Activated CD8-positive, alpha-beta T cell treated with anti-CD3 and anti-CD28 coated beads for 36 hours (primary cell): ENCODE results near the gene AGFG2. TPM values are rescaled to one million over a fixed set of nuclear protein-coding genes. Genes with fewer than 3 reads are reported as not detected.
"Not testable (repeated sequence)": the region's sequence is repeated elsewhere in the genome, so short reads cannot be mapped to it uniquely, and the experiment has no call there.

Source experiments
- ATAC-seq: fragments of 200-7000 bp; cut with Tn5 transposase; one replicate; pipeline ENCODE4 v1.10.0; 2021; ENCODE audit warnings: mild to moderate bottlenecking, moderate library complexity
- CTCF ChIA-PET: fragments of 350-600 bp; sonication (Branson Sonifier 250); formaldehyde crosslinking; loops from one replicate; lab custom pipeline; 2021; ENCODE audit warnings: antibody characterized with exemption; lab: Charles Lee
- POLR2A ChIA-PET: fragments of 350-600 bp; sonication (Branson Sonifier 250); formaldehyde crosslinking; loops from one replicate; lab custom pipeline; 2021; ENCODE audit warnings: antibody characterized with exemption; lab: Charles Lee
- DNase-seq: peaks from one replicate; pipeline ENCODE4 v3.0.0-alpha.2; 2020
- H3K27ac Mint-ChIP-seq: one replicate; pipeline ENCODE4 v1.8.0; 2021; ENCODE audit warnings: mild to moderate bottlenecking, mixed read lengths
- H3K27me3 Mint-ChIP-seq: one replicate; pipeline ENCODE4 v1.8.0; 2021; ENCODE audit warnings: mixed read lengths
- H3K36me3 Mint-ChIP-seq: one replicate; pipeline ENCODE4 v1.8.0; 2021; ENCODE audit warnings: low read depth, mixed read lengths
- H3K4me1 Mint-ChIP-seq: one replicate; pipeline ENCODE4 v1.8.0; 2021; ENCODE audit warnings: low read depth, mixed read lengths
- H3K4me3 Mint-ChIP-seq: one replicate; pipeline ENCODE4 v1.8.0; 2021; ENCODE audit warnings: mild to moderate bottlenecking, moderate library complexity, mixed read lengths
- H3K9me3 Mint-ChIP-seq: one replicate; pipeline ENCODE4 v1.8.0; 2021; ENCODE audit warnings: mixed read lengths
- intact Hi-C: fragments of 100-400 bp; cut with micrococcal nuclease; formaldehyde crosslinking; loops from one replicate; pipeline ENCODE4 v1.10.0; 2022
- total RNA-seq, 2 experiments: library from RNA; stranded (reverse); gene quantifications; one replicate each; pipeline ENCODE4 v1.2.3, GENCODE V29; 2021
- TF ChIP-seq, protein P1 (sequence below): fragments of 200-600 bp; IDR thresholded peaks from one replicate; pipeline ENCODE4 v1.8.0; 2022; ENCODE audit warnings: antibody characterized with exemption, mild to moderate bottlenecking

AGFG2 gene
- total RNA-seq, 2 experiments from 2014 or later, result 45.6 to 45.8 TPM

DNA sequence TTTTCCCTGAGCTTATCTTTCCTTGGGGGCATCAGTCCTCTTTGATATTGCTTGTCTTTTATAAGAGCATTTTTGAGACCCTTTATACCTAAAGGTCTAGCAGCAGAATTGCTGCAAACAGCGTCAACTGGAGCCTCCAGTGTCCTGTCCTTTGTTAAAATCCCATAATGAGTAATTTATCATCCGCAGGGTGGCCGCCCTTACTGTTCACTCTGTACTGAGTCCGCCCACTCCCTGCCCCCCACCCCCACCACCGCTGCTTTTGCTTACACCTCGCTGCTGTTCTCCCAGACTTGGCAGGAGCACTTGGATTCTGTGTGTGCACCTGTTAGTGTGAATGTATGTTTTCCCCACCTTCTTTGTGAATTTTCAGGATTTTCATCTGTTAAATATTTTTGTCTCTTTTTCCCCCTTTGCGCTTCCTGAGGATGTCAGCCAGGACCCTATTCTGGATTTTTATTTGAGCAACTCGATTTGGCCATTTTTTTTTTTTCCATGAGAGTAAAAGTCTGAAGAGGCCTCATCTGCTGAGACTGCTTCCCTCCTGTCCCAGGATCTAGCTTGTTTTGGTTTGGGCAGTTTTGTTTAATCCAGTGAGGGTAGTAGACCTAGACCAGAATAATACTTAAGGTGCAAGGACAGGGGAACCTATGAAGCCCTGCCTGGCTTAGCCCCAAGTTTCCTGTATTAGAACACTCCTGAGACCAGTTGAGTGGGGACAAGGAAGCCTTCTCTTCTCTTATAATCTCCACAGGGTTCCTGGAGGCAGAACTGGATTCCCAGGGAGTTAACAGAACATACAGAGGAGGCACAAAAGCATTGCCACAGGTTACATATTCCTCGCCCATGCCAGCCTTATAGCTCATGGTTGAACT is 8.2 kb downstream of the AGFG2 start:
- Mint-ChIP-seq H3K9me3 (no peaks in the 10 kb centered on the region), H3K4me3 (peak overlapping the region; percentile 91), H3K27me3 (no peaks in the 10 kb centered on the region), H3K27ac (peak overlapping the region; percentile 99), H3K4me1 (peaks cover 80% of the 10 kb centered on the region), H3K36me3 (peaks cover 35% of the 10 kb centered on the region)
- ChIA-PET CTCF (interaction anchor here (0.8 to 10.8 kb wide), 5 partner anchors 11 to 68 kb away, joined by 3 to 92 read pairs (median 25); partner anchors contain the start of genes FBXO24, LRCH4 and TSC22D4), POLR2A (interaction anchor here (0.8 to 4.2 kb wide), 7 partner anchors 11 to 62 kb away, joined by 3 to 17 read pairs (median 7); partner anchors contain the start of genes FBXO24 and LRCH4)
- intact Hi-C loops, result loop anchor here (5.0 kb wide), 1 partner anchor 70 kb away; the partner anchor contains the start of gene TSC22D4
- TF ChIP-seq, protein P1, sequence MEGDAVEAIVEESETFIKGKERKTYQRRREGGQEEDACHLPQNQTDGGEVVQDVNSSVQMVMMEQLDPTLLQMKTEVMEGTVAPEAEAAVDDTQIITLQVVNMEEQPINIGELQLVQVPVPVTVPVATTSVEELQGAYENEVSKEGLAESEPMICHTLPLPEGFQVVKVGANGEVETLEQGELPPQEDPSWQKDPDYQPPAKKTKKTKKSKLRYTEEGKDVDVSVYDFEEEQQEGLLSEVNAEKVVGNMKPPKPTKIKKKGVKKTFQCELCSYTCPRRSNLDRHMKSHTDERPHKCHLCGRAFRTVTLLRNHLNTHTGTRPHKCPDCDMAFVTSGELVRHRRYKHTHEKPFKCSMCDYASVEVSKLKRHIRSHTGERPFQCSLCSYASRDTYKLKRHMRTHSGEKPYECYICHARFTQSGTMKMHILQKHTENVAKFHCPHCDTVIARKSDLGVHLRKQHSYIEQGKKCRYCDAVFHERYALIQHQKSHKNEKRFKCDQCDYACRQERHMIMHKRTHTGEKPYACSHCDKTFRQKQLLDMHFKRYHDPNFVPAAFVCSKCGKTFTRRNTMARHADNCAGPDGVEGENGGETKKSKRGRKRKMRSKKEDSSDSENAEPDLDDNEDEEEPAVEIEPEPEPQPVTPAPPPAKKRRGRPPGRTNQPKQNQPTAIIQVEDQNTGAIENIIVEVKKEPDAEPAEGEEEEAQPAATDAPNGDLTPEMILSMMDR, result no peak
- peak; percentile 53 for DNase-seq
- no peak for ATAC-seq

DNA sequence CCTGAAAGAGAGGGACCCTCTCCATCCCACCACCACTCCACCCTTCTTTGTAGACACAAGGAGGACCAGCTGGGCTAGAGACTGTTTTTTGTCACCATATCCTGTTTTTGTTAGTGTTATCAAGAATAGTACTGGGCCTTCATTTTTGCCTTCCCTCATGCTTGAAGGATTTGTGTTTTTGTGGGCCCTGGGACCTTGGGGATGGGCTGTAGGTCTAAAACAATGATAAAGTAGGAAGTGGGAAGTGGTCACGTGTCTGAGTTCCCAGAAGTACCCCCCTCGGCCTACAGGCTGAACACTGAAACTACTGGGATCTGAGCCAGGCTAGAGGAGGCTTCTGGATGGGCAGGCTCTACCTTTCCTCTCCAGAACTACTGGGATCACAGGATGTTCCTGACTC is 8.9 kb downstream of the AGFG2 start:
- DNase-seq, result no peak
- Mint-ChIP-seq H3K4me3 (peak overlapping the region; percentile 91), H3K27ac (peak overlapping the region; percentile 99), H3K27me3 (no peaks in the 10 kb centered on the region), H3K36me3 (peaks cover 34% of the 10 kb centered on the region), H3K9me3 (no peaks in the 10 kb centered on the region), H3K4me1 (peaks cover 75% of the 10 kb centered on the region)
- intact Hi-C loops, result loop anchor here (5.0 kb wide), 1 partner anchor 71 kb away; the partner anchor contains the start of gene TSC22D4
- ATAC-seq, result no peak
- TF ChIP-seq, protein P1, result no peak
- ChIA-PET POLR2A (interaction anchor here (0.8 to 4.2 kb wide), 4 partner anchors 11 to 84 kb away, joined by 3 to 17 read pairs (median 3); partner anchors contain the start of gene SPACDR), CTCF (interaction anchor here (0.8 to 10.8 kb wide), 7 partner anchors 10 to 144 kb away, joined by 3 to 92 read pairs (median 4); partner anchors contain the start of genes FBXO24, LRCH4 and TSC22D4)

DNA sequence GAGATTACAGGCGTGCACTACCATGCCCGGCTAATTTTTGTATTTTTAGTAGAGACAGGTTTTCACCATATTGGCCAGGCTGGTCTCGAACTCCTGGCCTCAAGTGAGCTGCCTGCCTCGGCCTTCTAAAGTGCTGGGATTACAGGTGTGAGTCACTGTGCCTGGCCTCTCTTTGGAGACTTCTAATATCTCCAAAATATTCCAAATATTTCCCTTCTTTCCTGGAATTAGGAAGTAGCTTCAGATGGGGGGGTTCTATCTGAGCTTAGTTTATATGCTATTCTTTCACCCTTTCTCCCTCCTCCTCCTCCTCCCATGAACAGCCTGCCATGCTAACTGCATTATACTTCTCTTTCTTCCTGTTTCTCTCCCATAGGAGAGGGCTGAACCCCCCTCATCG is 9.4 kb downstream of the AGFG2 start:
- Mint-ChIP-seq H3K36me3 (peaks cover 37% of the 10 kb centered on the region), H3K4me1 (peaks cover 71% of the 10 kb centered on the region), H3K27ac (peak overlapping the region; percentile 99)
- not testable (repeated sequence) for ATAC-seq, H3K4me3 Mint-ChIP-seq, H3K27me3 Mint-ChIP-seq, H3K9me3 Mint-ChIP-seq, DNase-seq
- ChIA-PET CTCF (interaction anchor here (0.6 to 10.8 kb wide), 9 partner anchors 10 to 1873 kb away, joined by 3 to 92 read pairs (median 3); partner anchors contain the start of gene TSC22D4), POLR2A (interaction anchor here (0.6 to 1.0 kb wide), 6 partner anchors 9 to 85 kb away, joined by 3 to 5 read pairs (median 3); partner anchors contain the start of genes AGFG2 and SPACDR)
- intact Hi-C loops, result loop anchor here (5.0 kb wide), 1 partner anchor 71 kb away; the partner anchor contains the start of gene TSC22D4

DNA sequence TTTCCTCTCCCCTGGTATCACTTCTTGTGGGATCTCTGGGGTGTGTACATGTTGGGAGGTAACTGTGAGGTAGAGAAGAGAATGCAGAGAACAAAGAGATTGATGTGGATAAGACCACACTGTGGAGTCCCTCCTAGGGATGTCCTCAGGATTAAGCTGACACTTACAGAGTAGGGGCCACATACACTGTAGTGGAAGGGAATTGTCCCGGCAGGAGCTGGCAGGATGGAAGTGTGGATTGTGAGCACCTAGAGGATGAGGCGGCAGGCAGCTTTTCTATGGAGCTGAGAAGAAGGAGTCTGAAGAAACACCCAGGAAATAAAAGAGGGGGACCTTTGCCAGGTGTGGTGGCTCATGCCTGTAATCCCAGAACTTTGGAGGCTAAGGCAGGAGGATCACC is 13.5 kb downstream of the AGFG2 start:
- TF ChIP-seq, protein P1, result no peak
- ChIA-PET POLR2A (no interaction called here), CTCF (interaction anchor here (1.0 to 5.8 kb wide), 3 partner anchors 13 to 82 kb away, joined by 3 to 30 read pairs (median 7); no protein-coding TSS in a partner anchor)
- intact Hi-C loops, result no loop called here
- no peak overlapping the region for H3K4me3 Mint-ChIP-seq
- peaks cover 56% of the 10 kb centered on the region for H3K36me3 Mint-ChIP-seq
- no peak for ATAC-seq
- peaks cover 38% of the 10 kb centered on the region for H3K4me1 Mint-ChIP-seq
- H3K27me3 Mint-ChIP-seq, result no peaks in the 10 kb centered on the region
- H3K9me3 Mint-ChIP-seq, result no peaks in the 10 kb centered on the region
- no peak for DNase-seq
- H3K27ac Mint-ChIP-seq, result peak overlapping the region; percentile 52

DNA sequence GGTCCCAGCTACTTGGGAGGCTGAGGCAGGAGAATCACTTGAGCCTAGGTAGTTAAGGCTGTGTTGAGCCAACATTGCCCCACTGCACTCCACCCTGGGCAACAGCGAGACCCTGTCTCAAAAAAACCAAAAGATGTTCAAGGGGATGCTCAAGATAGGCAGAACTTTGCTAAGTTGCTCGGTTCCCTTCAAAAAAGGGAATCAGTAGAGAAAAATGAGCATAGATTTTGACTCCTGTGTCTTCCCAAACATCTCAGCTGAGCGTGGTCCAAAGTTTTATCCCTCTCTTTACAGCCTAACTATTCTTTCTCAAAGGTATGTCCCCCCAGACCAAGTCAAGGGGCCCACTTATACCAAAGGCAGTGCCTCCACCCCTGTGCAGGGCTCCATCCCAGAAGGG is 14.0 kb downstream of the AGFG2 start:
- POLR2A ChIA-PET, result interaction anchor here (1.0 to 1.1 kb wide), 2 partner anchors 11 to 70 kb away, joined by 3 to 5 read pairs; no protein-coding TSS in a partner anchor
- peaks cover 52% of the 10 kb centered on the region for H3K36me3 Mint-ChIP-seq
- DNase-seq, result no peak

More for the DNA sequence above, 14.0 kb downstream of the AGFG2 start:
- Mint-ChIP-seq H3K27me3 (no peaks in the 10 kb centered on the region), H3K4me1 (peaks cover 33% of the 10 kb centered on the region), H3K4me3 (no peak overlapping the region), H3K27ac (peak overlapping the region; percentile 32), H3K9me3 (no peaks in the 10 kb centered on the region)
- CTCF ChIA-PET, result interaction anchor here (1.0 to 5.8 kb wide), 4 partner anchors 9 to 83 kb away, joined by 3 to 30 read pairs (median 6); no protein-coding TSS in a partner anchor
- intact Hi-C loops, result no loop called here
- TF ChIP-seq, protein P1, result no peak
- ATAC-seq, result no peak
